RWPE2 (cell line): ENCODE data around the gene AIMP2.
A peak's percentile ranks its signal among the peaks of the same experiment; 100 is the strongest.
"Not testable (repeated sequence)": the region's sequence is repeated elsewhere in the genome, so short reads cannot be mapped to it uniquely, and the experiment has no call there.

Experiments used
- ATAC-seq: fragments of 200-7000 bp; cut with Tn5 transposase; 3 replicates; pipeline ENCODE4 v1.9.1; 2021; ENCODE audit warnings: low read depth
- DNase-seq: peaks from one replicate; pipeline ENCODE4 v3.0.0-alpha.2; 2020; ENCODE audit warnings: low spot score
- H3K27ac ChIP-seq: fragments of 450-650 bp; 2 replicates; pipeline ENCODE4 v1.5.1; 2017; ENCODE audit warnings: mild to moderate bottlenecking; ENCODE audit not compliant: poor library complexity, severe bottlenecking
- H3K27me3 ChIP-seq: fragments of 250-450 bp; sonication (Bioruptor Pico); 2 replicates; pipeline ENCODE4 v1.5.1; 2021; ENCODE audit warnings: mild to moderate bottlenecking, moderate library complexity; ENCODE audit not compliant: insufficient read depth, poor library complexity, severe bottlenecking
- H3K36me3 ChIP-seq: fragments of 250-450 bp; sonication (Bioruptor Pico); 2 replicates; pipeline ENCODE4 v1.5.1; 2020; ENCODE audit warnings: low read depth, mild to moderate bottlenecking, moderate library complexity
- H3K4me1 ChIP-seq: fragments of 250-450 bp; sonication (Bioruptor Pico); 2 replicates; pipeline ENCODE4 v1.5.1; 2021; ENCODE audit warnings: mild to moderate bottlenecking, moderate library complexity; ENCODE audit not compliant: insufficient read depth, poor library complexity, severe bottlenecking
- H3K4me3 ChIP-seq: fragments of 250-450 bp; sonication (Bioruptor Pico); 2 replicates; pipeline ENCODE4 v1.5.1; 2021; ENCODE audit warnings: mild to moderate bottlenecking, moderate library complexity; ENCODE audit not compliant: severe bottlenecking
- H3K9me3 ChIP-seq: fragments of 250-450 bp; sonication (Bioruptor Pico); 2 replicates; pipeline ENCODE4 v1.5.1; 2021; ENCODE audit warnings: mild to moderate bottlenecking, moderate library complexity; ENCODE audit not compliant: severe bottlenecking
- CTCF ChIP-seq: fragments of 450-650 bp; IDR thresholded peaks from one replicate; pipeline ENCODE4 v1.5.1; 2017; ENCODE audit warnings: mild to moderate bottlenecking, moderate library complexity; ENCODE audit not compliant: poor library complexity, severe bottlenecking

AIMP2 gene

DNA sequence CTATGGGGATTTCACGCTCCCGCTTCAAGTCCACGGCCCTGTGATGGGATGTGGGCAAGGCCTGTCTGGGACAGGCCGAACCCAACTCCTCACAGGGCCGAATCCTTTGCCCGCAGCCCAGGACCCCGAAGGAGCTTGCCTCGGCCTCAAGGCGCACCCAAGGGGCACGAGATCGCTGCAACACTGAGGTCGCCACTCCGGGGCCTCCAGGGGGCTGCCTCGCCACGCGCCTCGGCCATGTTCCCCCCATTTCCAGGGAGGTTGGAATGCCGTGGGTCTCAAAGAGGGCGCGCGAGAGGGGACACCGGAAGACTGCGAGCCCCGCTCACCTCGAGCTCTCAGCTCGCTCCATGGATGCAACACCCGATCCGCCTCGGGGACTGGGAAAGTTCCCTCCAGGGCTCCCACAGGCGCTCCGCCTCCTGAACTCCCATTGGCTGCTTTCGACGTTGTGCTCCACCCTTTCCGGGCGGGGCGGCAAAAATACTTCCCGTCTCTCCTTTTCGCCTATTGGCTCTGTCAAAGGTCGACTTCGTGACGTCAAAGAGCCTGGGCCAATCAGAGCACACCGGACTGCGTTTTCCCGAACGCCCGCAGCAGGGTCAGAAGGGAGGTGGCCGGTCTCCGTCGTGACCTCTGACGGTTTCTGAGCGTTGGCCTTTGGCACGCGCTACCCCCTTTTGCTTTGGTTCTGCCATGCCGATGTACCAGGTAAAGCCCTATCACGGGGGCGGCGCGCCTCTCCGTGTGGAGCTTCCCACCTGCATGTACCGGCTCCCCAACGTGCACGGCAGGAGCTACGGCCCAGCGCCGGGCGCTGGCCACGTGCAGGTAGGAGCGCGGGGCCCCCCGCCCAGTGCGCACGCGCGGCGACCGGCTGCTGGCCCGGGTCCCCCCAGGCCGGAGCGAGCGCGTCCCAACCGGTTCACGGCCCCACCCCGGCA, at the start of gene AIMP2, which contains the start of gene PMS2:
AIMP2 (plus strand) TSS at position 605 of the 944 bp plus-strand sequence; CDS start at position 697, 92 bp downstream.
PMS2 (minus strand) TSS at position 382 of the 944 bp plus-strand sequence; CDS start at position 352, 30 bp downstream.
- ATAC-seq, result peak; percentile 92
- no peaks in the 10 kb centered on the region for H3K9me3 ChIP-seq

DNA sequence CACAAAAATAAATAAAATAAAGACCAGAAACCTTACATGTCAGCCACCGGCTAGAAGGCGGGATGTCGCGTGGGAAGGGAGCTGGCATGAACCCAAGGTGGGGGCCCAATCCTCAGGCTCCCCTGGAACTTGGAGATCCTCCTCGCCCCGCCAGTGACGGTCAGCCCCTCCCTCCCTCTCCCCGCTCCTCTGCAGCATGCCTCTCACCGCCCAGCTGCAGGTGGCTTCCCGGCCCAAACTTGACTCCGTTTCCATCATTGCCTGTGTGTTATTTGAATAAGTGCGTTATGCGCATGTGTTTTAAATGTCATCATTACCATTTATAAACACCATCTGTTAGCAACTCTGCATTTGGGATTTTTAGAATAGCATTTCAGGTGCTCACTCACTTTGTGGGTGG, 45.9 kb upstream of the AIMP2 start:
- not testable (repeated sequence) for DNase-seq, ATAC-seq, H3K4me3 ChIP-seq, H3K4me1 ChIP-seq, H3K27ac ChIP-seq, H3K9me3 ChIP-seq, H3K36me3 ChIP-seq, H3K27me3 ChIP-seq

More for the DNA sequence above, at the start of gene AIMP2, which contains the start of gene PMS2:
- no peaks in the 10 kb centered on the region for H3K27me3 ChIP-seq
- TF ChIP-seq CTCF, result no peak
- peak within 1 kb of the TSS; percentile 64 for H3K4me3 ChIP-seq
- peak within 1 kb of the TSS; percentile 53 for H3K27ac ChIP-seq
- H3K36me3 ChIP-seq, result peaks cover 20% of the 10 kb centered on the region
- no peaks in the 10 kb centered on the region for H3K4me1 ChIP-seq
- DNase-seq, result peak; percentile 97

DNA sequence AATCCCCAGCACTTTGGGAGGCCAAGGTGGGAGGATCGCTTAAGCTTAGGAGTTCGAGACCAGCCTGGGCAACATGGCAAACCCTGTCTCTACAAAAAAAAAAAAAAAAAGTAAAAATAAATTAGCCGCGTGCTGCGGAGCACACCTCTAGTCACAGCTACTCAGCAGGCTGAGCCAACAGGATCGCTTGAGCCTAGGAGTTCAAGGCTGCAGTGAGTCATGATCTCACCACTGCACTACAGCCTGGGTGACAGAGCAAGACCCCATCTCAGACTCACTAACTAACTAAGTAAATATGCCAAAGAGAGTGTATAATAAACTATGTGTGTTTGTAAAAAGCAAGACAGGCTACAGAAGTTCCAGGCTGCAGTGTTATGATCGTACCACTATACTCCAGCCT, 45.3 kb upstream of the AIMP2 start:
- H3K9me3 ChIP-seq, H3K27ac ChIP-seq, H3K4me1 ChIP-seq, H3K36me3 ChIP-seq, DNase-seq, H3K27me3 ChIP-seq, H3K4me3 ChIP-seq, ATAC-seq: not testable (repeated sequence)

GRCh38 chr7:5970347-5970911, 38.6 kb upstream of the AIMP2 start, which contains the start of gene RSPH10B:
Gene RSPH10B, minus strand, starts transcription at chr7:5970689. Its CDS starts 3,573 bp downstream, at chr7:5967116.
- not testable (repeated sequence) for H3K36me3 ChIP-seq, H3K27ac ChIP-seq, DNase-seq, H3K4me1 ChIP-seq, H3K9me3 ChIP-seq, H3K4me3 ChIP-seq, H3K27me3 ChIP-seq
- peak; percentile 41 for ATAC-seq

DNA sequence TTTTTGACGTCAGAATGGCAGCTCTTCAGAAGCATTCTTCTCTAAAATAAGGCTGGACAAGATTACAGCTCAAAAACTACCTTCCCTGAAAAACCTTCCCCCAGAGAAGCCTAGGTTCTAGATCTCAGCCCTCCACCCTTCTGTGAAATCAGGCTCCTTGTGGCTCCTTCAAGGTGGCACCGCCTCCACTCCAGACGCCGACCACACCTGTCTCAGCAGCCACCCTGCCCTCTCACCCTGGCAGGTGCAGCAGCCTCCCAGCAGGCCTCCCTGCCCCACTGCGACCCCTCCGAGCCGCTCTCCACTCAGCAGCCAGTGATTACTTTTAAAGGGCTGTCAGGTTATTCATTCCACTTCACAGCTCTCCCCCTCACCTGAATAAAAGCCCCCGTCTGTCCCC, 35.5 kb upstream of the AIMP2 start:
- DNase-seq, H3K27ac ChIP-seq, H3K27me3 ChIP-seq, ATAC-seq, H3K4me3 ChIP-seq, H3K36me3 ChIP-seq, H3K9me3 ChIP-seq, H3K4me1 ChIP-seq: not testable (repeated sequence)

DNA sequence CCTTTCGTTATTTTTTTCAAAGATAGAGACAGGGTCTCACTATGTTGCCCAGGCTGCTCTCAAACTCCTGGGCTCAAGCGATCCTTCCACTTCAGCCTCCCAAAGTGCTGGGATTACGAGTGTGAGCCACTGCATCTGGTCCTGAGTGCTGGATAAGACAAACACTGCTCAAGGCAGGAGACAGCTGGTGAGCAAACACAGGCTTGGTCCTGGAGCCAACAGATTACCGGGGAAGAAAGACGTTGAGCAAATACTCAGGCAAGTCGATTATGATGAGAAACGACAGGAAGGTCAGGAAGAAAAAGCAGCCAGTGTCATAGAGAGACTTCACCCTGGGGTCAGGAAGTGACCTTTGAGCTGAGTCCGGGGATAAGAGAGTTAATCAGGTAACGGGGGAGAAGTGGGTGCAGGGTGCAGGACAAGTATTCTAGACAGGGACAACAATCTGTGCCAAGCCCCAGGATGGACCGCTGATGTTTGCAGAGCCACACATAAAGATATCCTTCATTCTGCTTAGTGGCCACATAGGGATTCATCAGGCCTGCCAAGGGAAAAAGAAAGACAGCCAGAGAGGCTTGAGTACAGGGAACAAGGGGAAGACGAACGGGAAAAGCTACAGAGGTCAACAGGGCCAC, 29.3 kb upstream of the AIMP2 start:
- not testable (repeated sequence) for ATAC-seq, DNase-seq, H3K27me3 ChIP-seq, H3K4me3 ChIP-seq, H3K27ac ChIP-seq, H3K4me1 ChIP-seq, H3K9me3 ChIP-seq
- peaks cover 12% of the 10 kb centered on the region for H3K36me3 ChIP-seq

- not testable (repeated sequence) for H3K27me3 ChIP-seq, H3K4me3 ChIP-seq, ATAC-seq, H3K27ac ChIP-seq, H3K9me3 ChIP-seq, H3K4me1 ChIP-seq, DNase-seq
- peaks cover 42% of the 10 kb centered on the region for H3K36me3 ChIP-seq
Observed at GRCh38 chr7:5987061-5987460, 22.0 kb upstream of the AIMP2 start.
